Diencephalon (tissue), 1 donor: Measurements from ENCODE around the gene TMEM115. TPM values are rescaled to one million over a fixed set of nuclear protein-coding genes. Genes with fewer than 3 reads are reported as not detected.

Source experiments
- total RNA-seq: library from RNA; depleted of rRNA; stranded (reverse); fragments of >200 nt; gene quantifications from one replicate; pipeline ENCODE4 v1.2.3, GENCODE V29; 2014

TMEM115 gene, protein sequence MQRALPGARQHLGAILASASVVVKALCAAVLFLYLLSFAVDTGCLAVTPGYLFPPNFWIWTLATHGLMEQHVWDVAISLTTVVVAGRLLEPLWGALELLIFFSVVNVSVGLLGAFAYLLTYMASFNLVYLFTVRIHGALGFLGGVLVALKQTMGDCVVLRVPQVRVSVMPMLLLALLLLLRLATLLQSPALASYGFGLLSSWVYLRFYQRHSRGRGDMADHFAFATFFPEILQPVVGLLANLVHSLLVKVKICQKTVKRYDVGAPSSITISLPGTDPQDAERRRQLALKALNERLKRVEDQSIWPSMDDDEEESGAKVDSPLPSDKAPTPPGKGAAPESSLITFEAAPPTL
- total RNA-seq, result 21.0 TPM

DNA sequence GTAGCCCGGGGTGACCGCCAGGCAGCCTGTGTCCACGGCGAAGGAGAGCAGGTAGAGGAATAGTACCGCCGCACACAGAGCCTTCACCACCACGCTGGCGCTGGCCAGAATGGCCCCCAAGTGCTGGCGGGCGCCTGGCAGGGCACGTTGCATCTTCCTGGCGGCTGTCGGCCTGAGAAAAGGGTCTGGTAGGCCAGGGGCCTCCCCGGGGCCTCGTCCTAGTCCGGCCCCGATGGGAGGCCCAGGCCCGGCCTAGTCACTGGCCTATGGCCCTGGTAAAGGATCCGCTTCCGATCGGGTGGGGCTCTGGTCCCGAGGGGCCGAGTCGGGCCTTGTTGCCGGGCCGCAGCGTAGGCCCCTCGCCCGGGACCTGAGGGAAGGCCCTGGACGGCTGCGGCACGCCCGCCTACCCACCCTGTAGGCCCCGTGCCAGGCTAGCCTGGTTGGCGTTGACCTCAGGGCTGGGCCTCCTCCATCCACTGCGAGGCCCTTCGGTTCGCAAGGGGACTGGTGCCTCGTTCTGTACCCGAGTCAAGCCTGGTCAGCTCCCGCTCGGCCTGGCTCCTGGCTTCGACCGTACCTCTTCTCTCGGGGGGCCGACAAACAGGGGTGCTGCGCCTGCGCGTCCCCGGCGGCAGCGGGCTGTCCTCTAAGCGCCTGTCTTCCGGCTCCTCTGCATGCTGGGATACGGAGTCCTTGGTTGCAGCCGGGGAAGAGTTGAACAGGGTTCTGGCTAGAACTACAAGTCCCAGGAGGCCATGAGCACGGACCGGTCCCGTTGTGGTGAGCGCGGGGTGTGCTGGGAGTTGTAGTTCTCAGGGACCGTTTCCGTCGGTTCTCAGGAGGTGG is at the start of gene TMEM115:
TSS of gene TMEM115 (minus strand) at position 611 of the 849 bp plus-strand sequence. CDS start at position 153, 458 bp downstream.

DNA sequence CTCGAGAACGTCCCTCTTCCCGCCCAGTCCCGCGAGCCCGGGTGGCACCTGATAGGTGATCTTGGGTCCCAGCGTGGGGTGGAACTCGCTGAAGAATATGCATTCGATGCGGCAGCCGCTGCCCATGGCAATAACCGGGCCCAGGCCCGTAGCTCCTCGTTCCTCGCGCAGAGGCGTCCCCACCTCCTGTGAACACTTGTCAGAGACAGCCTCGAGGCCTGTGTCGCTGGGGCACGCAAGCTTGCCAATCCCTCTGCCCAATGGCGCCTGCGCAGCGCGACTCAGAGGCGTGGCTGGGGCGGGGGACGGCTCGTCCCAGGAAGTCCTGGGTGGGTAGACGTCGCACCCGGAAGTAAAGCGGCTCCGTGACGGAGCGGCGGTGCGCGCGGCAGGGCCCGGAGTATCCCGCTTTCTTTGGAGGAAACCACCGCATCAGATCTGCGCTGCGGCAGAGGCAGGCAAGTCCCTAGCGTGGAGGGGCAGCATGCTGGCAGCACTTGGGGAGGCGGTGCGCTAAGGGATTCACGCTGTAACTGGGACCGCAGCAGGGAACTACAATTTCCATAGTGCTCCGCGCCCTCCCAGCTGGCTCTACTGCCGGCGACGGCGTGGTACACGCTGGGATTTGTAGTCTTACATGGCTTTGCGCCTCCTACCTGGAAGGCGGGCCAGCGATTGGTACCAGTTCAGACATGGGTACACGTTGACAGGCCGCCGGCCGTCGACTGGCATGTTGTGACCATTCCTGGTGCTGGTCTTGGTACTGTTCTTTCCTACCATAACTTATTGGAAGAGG is 8.6 kb downstream of the TMEM115 start, which contains the start of the genes CYB561D2 and NPRL2:
TSS of gene CYB561D2 (plus strand) at position 336 of the 796 bp plus-strand sequence. CDS start 572 bp downstream, outside the sequence.
TSS of gene NPRL2 (minus strand) at position 249 of the 796 bp plus-strand sequence. CDS start at position 126, 123 bp downstream.

DNA sequence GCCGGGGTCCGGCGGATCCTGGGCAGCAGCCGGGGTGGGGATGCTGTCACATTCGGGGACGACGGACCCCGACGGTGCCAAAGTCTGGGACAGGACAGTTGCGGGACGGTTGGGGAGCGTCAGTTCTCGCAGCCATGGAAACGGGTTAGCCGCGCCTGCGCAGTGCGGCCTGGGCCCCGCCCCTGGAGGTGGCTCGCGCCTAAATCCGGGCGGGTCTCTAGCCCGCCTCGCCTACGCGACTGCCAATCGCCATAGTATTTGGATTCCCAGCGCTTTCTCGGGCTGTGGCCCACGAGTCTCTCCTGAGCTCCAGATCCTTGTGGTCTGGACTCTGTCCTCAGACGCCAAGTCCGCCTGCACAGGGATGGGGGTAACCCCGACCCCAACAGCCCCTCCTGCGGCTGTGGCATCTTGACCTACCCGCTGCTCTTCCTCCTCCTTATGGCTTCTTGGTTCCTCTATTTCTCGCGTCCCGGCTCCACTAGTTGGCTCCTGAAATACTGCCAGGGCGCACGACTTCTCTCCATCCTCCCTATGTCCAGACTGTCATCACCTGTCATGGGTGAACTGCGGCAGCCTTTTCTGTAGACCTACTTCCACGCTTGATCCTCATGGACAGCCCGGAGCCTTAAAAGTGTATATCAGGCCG is 13.6 kb downstream of the TMEM115 start, which contains the start of gene ZMYND10:
TSS of gene ZMYND10 (minus strand) at position 147 of the 649 bp plus-strand sequence. CDS start 153 bp downstream, outside the sequence.

DNA sequence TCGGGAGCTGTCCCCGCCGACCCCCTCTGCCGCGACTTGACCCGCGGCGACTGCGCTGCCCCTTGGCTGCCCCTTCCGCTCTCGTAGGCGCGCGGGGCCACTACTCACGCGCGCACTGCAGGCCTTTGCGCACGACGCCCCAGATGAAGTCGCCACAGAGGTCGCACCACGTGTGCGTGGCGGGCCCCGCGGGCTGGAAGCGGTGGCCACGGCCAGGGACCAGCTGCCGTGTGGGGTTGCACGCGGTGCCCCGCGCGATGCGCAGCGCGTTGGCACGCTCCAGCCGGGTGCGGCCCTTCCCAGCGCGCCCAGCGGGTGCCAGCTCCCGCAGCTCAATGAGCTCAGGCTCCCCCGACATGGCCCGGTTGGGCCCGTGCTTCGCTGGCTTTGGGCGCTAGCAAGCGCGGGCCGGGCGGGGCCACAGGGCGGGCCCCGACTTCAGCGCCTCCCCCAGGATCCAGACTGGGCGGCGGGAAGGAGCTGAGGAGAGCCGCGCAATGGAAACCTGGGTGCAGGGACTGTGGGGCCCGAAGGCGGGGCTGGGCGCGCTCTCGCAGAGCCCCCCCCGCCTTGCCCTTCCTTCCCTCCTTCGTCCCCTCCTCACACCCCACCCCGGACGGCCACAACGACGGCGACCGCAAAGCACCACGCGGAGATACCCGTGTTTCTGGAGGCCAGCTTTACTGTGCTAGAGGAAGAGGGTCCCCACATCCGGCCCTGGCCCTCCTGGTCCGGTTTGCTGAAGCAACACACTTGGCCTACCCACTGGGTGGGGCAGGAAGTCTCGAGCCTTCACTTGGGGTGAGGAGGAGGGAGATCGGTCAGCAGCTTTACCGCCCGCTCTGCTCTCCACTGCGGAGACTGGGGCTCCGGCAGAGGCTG is 18.6 kb downstream of the TMEM115 start, which contains the start of gene RASSF1:
TSS of gene RASSF1 (minus strand) at position 389 of the 882 bp plus-strand sequence. CDS start at position 358, 31 bp downstream.

DNA sequence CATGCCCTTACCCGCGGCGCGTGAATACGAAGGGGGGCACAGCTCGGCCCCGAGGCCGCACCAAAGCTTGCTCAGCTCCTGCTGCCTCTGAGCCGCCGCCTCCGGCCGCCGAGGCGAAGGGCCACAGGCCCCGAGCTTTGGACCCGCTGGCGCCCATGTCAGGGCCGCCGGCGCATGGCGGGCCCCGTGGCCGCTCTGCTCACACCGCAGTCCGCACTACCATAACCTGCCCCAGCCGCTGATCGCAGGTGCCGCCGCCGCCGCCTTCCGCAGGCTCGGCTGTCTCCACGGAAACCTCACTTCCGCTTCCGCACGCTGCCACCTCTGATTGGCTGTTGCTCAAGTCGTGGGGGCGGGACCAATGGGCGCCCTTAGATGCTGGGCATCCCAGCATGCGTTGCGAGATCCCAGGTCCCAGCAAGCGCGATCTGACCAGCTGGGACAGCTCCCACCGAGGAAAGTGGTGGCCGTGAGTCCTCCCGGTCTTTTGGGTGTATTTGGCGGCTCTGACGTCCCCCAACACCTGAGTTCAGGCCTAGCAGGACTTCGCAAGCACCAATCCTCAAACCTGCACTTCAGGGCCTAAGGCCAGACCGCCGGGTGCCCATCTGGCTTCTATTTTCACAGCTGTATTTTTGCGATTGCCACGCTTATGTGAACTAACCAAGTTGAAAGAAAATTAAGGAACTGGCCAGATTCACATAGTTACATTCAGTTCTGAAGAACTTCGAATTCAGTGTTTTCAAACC is 31.2 kb downstream of the TMEM115 start, which contains the start of gene TUSC2:
TSS of gene TUSC2 (minus strand) at position 281 of the 749 bp plus-strand sequence. CDS start at position 157, 124 bp downstream.

DNA sequence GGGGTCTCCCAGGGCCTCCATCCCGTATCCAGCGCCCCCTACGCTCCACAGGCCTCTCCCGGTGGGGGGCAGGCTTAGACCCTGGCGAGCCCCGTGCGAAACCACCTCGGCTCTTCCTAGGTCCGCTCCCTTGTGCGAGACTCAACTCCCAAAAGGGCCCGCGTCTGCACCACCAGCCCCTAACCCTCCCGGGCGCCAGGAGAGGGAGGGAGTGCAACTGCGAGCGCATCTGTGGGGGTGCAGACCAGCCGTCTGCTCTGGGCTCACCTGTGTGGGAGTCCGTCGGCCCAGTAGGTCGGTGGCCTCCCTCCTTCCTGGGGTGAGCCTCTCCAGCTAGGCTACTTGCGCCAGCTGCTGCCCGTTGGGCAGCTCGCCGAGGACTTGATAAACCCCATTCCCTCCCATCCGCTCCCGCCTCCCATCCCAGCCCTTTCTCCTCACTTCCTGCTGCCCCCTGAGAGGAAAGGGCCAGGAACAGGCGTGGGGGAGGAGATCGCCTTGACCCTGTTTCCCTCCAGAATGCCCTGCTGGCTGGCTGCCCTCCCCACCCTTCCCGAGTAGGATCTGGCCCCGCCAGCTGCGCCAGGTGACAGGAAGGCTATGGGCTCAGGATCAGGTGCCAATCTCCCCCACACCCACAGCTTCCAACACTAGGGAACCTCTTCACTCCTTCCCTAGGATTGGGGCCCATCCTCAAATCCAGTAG is 36.8 kb downstream of the TMEM115 start, which contains the start of gene HYAL2:
TSS of gene HYAL2 (minus strand) at position 360 of the 706 bp plus-strand sequence. CDS start 2,256 bp downstream, outside the sequence.

Other genes with a start within 250 kb of the TMEM115 start
- 7.8 TPM for gene SEMA3F, start 204.2 kb downstream of the TMEM115 start, total RNA-seq
- gene GNAT1, start 167.9 kb downstream of the TMEM115 start, total RNA-seq, result not detected
- 6.5 TPM for gene SLC38A3, start 154.2 kb downstream of the TMEM115 start, total RNA-seq
- gene GNAI2, start 123.3 kb downstream of the TMEM115 start, total RNA-seq, result 108 TPM
- gene SEMA3B, start 90.4 kb downstream of the TMEM115 start, total RNA-seq, result 2.8 TPM
- 1.2 TPM for gene LSMEM2, start 80.4 kb downstream of the TMEM115 start, total RNA-seq
- 18.5 TPM for gene IFRD2, start 67.1 kb downstream of the TMEM115 start, total RNA-seq
- gene HYAL3, start 60.1 kb downstream of the TMEM115 start, total RNA-seq, result 9.7 TPM
- 5.5 TPM for gene NAA80, start 60.1 kb downstream of the TMEM115 start, total RNA-seq
- gene HYAL1, start 55.9 kb downstream of the TMEM115 start, total RNA-seq, result 0.69 TPM
- 30.0 TPM for gene HYAL2, start 36.8 kb downstream of the TMEM115 start, total RNA-seq
- gene TUSC2, start 31.3 kb downstream of the TMEM115 start, total RNA-seq, result 23.8 TPM
- gene RASSF1, start 18.7 kb downstream of the TMEM115 start, total RNA-seq, result 12.2 TPM
- 23.8 TPM for gene ZMYND10, start 13.8 kb downstream of the TMEM115 start, total RNA-seq
- gene NPRL2, start 8.7 kb downstream of the TMEM115 start, total RNA-seq, result 30.4 TPM
- gene CYB561D2, start 8.7 kb downstream of the TMEM115 start, total RNA-seq, result 15.2 TPM
- gene CACNA2D2, start 144.1 kb upstream of the TMEM115 start, total RNA-seq, result 25.4 TPM
- gene C3orf18, start 208.2 kb upstream of the TMEM115 start, total RNA-seq, result 28.1 TPM
- 5.5 TPM for gene HEMK1, start 210.0 kb upstream of the TMEM115 start, total RNA-seq